HepG2 (cell line): ENCODE data around the gene RAB1B. TPM values are rescaled to one million over a fixed set of nuclear protein-coding genes. Genes with fewer than 3 reads are reported as not detected.

Experiments used
- BORCS8-MEF2B ChIP-seq: sonication (generic); formaldehyde crosslinking; IDR thresholded peaks from 2 replicates; pipeline ENCODE4 v1.8.0; 2022; ENCODE audit warnings: mild to moderate bottlenecking, missing genetic modification reagents
- DPF2 ChIP-seq: sonication (generic); formaldehyde crosslinking; IDR thresholded peaks from 2 replicates; pipeline ENCODE4 v1.4.0; 2020; ENCODE audit warnings: mild to moderate bottlenecking, low read depth, missing genetic modification reagents, borderline replicate concordance
- SKIL ChIP-seq: sonication (generic); formaldehyde crosslinking; IDR thresholded peaks from 2 replicates; pipeline ENCODE4 v1.8.0; 2022; ENCODE audit warnings: missing genetic modification reagents, mild to moderate bottlenecking, moderate library complexity, borderline replicate concordance
- THAP9 ChIP-seq: sonication (generic); formaldehyde crosslinking; IDR thresholded peaks from 2 replicates; pipeline ENCODE4; 2020; ENCODE audit warnings: missing genetic modification reagents, mild to moderate bottlenecking, borderline replicate concordance
- U2AF2 ChIP-seq: fragments of 200-400 bp; formaldehyde crosslinking; IDR thresholded peaks from 2 replicates; pipeline ENCODE4 v1.6.1; 2017; ENCODE audit warnings: low read depth, mild to moderate bottlenecking, low read length
- ZKSCAN1 ChIP-seq: fragments of 150-350 bp; IDR thresholded peaks from 2 replicates; pipeline ENCODE4 v1.6.1; 2014; ENCODE audit warnings: low read length
- ZNF136 ChIP-seq: sonication (generic); formaldehyde crosslinking; IDR thresholded peaks from 2 replicates; pipeline ENCODE4 v1.8.1; 2022; ENCODE audit warnings: low read depth, mild to moderate bottlenecking, moderate library complexity, missing genetic modification reagents
- ZNF318 ChIP-seq: sonication (generic); formaldehyde crosslinking; IDR thresholded peaks from 2 replicates; pipeline ENCODE4 v1.4.0; 2020; ENCODE audit warnings: mild to moderate bottlenecking, missing genetic modification reagents
- ZNF512 ChIP-seq: sonication (generic); formaldehyde crosslinking; IDR thresholded peaks from 2 replicates; pipeline ENCODE4 v1.4.0; 2020; ENCODE audit warnings: mild to moderate bottlenecking, missing genetic modification reagents
- ZNF792 ChIP-seq: IDR thresholded peaks from 2 replicates; pipeline ENCODE4 v1.6.1; 2016
- polyA plus RNA-seq, 8 experiments: library from polyadenylated mRNA; depleted of rRNA in 3 of 8; stranded (reverse) in 7 of 8; unstranded in 1 of 8; fragments of >200 nt; fragmentation: Illumina TruSeq in 4 of 8; extraction: Trizol in 4 of 8; gene quantifications; 2 replicates each; pipeline versions ENCODE4 v1.2.1 to v1.2.3, GENCODE V29; 2011 to 2016; ENCODE audit warnings: low read depth in 4 of 8, missing spikeins in 1 of 8, mixed read lengths in 1 of 8; ENCODE audit not compliant: insufficient read depth in 1 of 8
- total RNA-seq, 5 experiments: library from RNA; depleted of rRNA; stranded (reverse); fragments of >200 nt; fragmentation: Illumina TruSeq; extraction: Trizol; gene quantifications; 2 replicates each; pipeline ENCODE4 v1.2.3, GENCODE V29; 2016; ENCODE audit warnings: low read depth in 1 of 5
- TF ChIP-seq, protein P1 (sequence below): sonication (generic); formaldehyde crosslinking; conservative IDR thresholded peaks from 2 replicates; pipeline ENCODE4 v1.4.0; 2020; ENCODE audit warnings: missing genetic modification reagents

RAB1B gene
- total and polyA plus RNA-seq, 2 of the 13 experiments (the other 11 are each of a cell fraction or from before 2014, with no cell fraction given) = 77.9 to 87.9 TPM

DNA sequence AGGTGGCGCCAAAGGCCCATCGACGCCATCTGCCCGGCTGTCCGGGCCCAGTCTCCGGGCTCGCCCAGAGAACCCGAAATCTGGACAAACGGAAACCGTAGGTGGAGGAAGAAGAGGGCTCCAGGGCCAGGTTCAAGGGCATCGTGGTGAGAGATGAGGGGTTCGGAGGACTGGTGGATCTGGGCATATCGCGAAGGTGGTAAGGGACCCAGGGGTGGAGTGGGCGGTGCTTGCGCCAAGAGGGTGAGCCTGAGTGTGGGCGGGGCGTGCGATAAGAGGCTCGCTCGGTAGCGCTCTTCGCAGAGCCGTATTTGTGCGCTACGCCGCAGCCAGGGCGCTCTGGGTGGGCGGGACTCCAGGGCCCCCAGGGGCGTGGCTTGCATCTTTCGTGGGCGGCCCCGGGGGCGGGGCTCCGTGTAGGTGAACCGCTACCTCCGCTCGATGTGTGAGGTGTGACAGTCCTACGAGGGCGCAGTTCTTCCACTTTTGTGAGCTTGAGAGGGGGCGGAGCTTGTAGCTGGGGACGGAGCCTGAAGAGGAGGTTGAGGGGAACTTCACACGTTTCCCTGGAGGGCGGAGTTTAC is 43.6 kb downstream of the RAB1B start (continued):
- TF ChIP-seq ZNF318 (CRISPR knock-in tag) (no peak), THAP9 (CRISPR knock-in tag) (peak; percentile 85), ZNF512 (CRISPR knock-in tag) (no peak), ZNF792 (peak; percentile 43; the same call in 1 of the 2 replicates), ZNF136 (CRISPR knock-in tag) (no peak), DPF2 (CRISPR knock-in tag) (no peak), SKIL (CRISPR knock-in tag) (no peak), U2AF2 (no peak), BORCS8-MEF2B (CRISPR knock-in tag) (peak; percentile 24; the same call in 1 of the 2 replicates), ZKSCAN1 (peak; percentile 27; the same call in 1 of the 2 replicates)
- TF ChIP-seq, protein P1, sequence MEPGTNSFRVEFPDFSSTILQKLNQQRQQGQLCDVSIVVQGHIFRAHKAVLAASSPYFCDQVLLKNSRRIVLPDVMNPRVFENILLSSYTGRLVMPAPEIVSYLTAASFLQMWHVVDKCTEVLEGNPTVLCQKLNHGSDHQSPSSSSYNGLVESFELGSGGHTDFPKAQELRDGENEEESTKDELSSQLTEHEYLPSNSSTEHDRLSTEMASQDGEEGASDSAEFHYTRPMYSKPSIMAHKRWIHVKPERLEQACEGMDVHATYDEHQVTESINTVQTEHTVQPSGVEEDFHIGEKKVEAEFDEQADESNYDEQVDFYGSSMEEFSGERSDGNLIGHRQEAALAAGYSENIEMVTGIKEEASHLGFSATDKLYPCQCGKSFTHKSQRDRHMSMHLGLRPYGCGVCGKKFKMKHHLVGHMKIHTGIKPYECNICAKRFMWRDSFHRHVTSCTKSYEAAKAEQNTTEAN (CRISPR knock-in tag) = no peak
